PC-3 (cell line): Measurements from ENCODE around the gene NFKB1. TPM values are rescaled to one million over a fixed set of nuclear protein-coding genes. Genes with fewer than 3 reads are reported as not detected.

Source experiments
- ATAC-seq: fragments of 200-7000 bp; cut with Tn5 transposase; 2 replicates; pipeline ENCODE4 v1.9.1; 2020; ENCODE audit warnings: mild to moderate bottlenecking, moderate library complexity
- BruUV-seq: library from RNA; stranded (reverse); fragments of 400-500 nt; replicated peaks from 2 replicates; lab custom pipeline; 2021; lab: Mats Ljungman, UMichigan
- CTCF ChIA-PET: fragments of 300-600 bp; sonication (Branson Sonifier 250); formaldehyde crosslinking; loops from one replicate; lab custom pipeline; 2022; ENCODE audit warnings: antibody characterized with exemption; lab: Charles Lee
- POLR2A ChIA-PET: fragments of 300-600 bp; sonication (Branson Sonifier 250); formaldehyde crosslinking; loops from one replicate; lab custom pipeline; 2022; ENCODE audit warnings: antibody characterized with exemption; ENCODE audit not compliant: unreplicated experiment; lab: Charles Lee
- DNase-seq: peaks from one replicate; pipeline ENCODE4 v3.0.0-alpha.2; 2015
- H2AFZ ChIP-seq: fragments of 300-600 bp; sonication (generic); 2 replicates; pipeline ENCODE4 v1.6.0; 2016; ENCODE audit warnings: antibody characterized with exemption, low read length
- H3F3A ChIP-seq: fragments of 300-600 bp; sonication (generic); one replicate; pipeline ENCODE4 v1.6.0; 2017; ENCODE audit warnings: antibody characterized with exemption, low read length, control low read depth, mild to moderate bottlenecking; ENCODE audit not compliant: unreplicated experiment
- H3K27ac ChIP-seq: fragments of 300-600 bp; sonication (generic); 2 replicates; pipeline ENCODE4 v1.5.1; 2016; ENCODE audit warnings: mild to moderate bottlenecking, low read length
- H3K27me3 ChIP-seq: fragments of 300-600 bp; sonication (generic); 2 replicates; pipeline ENCODE4 v1.6.1; 2016; ENCODE audit warnings: low read length, mixed read lengths
- H3K36me3 ChIP-seq: fragments of 300-600 bp; sonication (generic); 2 replicates; pipeline ENCODE4 v1.6.1; 2016; ENCODE audit warnings: low read depth, mixed run types, low read length, mixed read lengths
- H3K4me1 ChIP-seq: fragments of 300-600 bp; sonication (generic); 2 replicates; pipeline ENCODE4 v1.5.1; 2016; ENCODE audit warnings: low read length; ENCODE audit not compliant: insufficient read depth
- H3K4me2 ChIP-seq: fragments of 300-600 bp; sonication (generic); 2 replicates; pipeline ENCODE4 v1.6.0; 2016; ENCODE audit warnings: low read length
- H3K4me3 ChIP-seq: fragments of 300-600 bp; sonication (generic); 2 replicates; pipeline ENCODE4 v1.5.1; 2016; ENCODE audit warnings: mild to moderate bottlenecking, low read length, mixed read lengths
- H3K79me2 ChIP-seq: fragments of 300-600 bp; sonication (generic); 2 replicates; pipeline ENCODE4 v1.6.1; 2017; ENCODE audit warnings: low read length, mixed read lengths
- H3K9ac ChIP-seq: fragments of 300-600 bp; sonication (generic); 2 replicates; pipeline ENCODE4 v1.6.0; 2016; ENCODE audit warnings: mild to moderate bottlenecking, low read length
- H3K9me2 ChIP-seq: fragments of 300-600 bp; sonication (generic); replicated peaks from 2 replicates; pipeline ENCODE4 v1.6.1; 2016; ENCODE audit warnings: mixed run types, low read length, mixed read lengths
- H3K9me3 ChIP-seq: fragments of 300-600 bp; sonication (generic); 2 replicates; pipeline ENCODE4 v1.6.1; 2016; ENCODE audit warnings: low read length, mixed read lengths
- H4K20me1 ChIP-seq: fragments of 300-600 bp; sonication (generic); 2 replicates; pipeline ENCODE4 v1.6.1; 2016; ENCODE audit warnings: low read length, mixed read lengths
- EZH2 ChIP-seq: fragments of 300-600 bp; sonication (generic); IDR thresholded peaks from one replicate; pipeline ENCODE4 v1.6.1; 2017; ENCODE audit warnings: antibody characterized with exemption, mild to moderate bottlenecking, low read length; ENCODE audit not compliant: unreplicated experiment
- EZH2phosphoT487 ChIP-seq: fragments of 300-600 bp; sonication (generic); IDR thresholded peaks from 2 replicates; pipeline ENCODE4 v1.6.1; 2018; ENCODE audit warnings: mild to moderate bottlenecking, antibody characterized with exemption, low read length, borderline replicate concordance
- intact Hi-C: fragments of 100-400 bp; cut with micrococcal nuclease; formaldehyde crosslinking; loops from 2 replicates; pipeline ENCODE4 v1.9.0; 2023
- total RNA-seq: library from RNA; depleted of rRNA; stranded (reverse); fragments of >200 nt; gene quantifications from 2 replicates; pipeline ENCODE4 v1.2.3, GENCODE V29; 2014
- TF ChIP-seq, protein P1 (sequence below): fragments of 300-600 bp; sonication (generic); conservative IDR thresholded peaks from 2 replicates; pipeline ENCODE4 v1.5.1; 2017; ENCODE audit warnings: antibody characterized with exemption, low read depth, mild to moderate bottlenecking, low read length

The NFKB1 gene
- total RNA-seq, 1 experiment from 2014 or later = 22.2 TPM

DNA sequence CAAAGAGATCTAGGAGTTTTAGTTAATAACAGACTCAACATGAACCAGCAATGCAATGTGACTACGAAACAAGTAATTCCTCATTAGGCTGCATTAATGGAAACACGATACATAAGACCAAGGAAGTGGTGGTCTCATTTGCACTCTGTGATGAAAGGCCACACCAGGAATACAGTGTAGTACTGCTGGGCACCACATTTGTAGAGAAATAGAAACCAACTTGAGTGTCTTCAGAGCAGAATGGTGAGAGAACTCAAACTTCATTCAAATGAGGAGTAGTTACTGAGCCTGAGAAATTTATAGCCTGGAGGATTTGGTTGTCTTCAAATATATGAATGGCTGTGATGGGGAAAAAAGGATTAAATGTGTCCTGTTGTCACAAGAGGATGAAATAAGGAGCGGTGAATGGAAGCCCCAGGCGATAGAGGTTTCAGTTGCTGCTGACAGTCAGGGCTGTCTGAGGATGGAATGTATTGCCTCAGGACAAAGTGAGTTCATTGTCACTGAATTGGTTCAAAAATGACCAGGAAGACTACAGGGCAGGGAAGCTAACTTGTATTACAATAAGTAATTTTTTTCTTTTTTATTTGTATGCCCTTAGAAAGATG, 50.9 kb downstream of the NFKB1 start:
- TF ChIP-seq EZH2phosphoT487 (no peak), EZH2 (no peak)
- TF ChIP-seq, protein P1, sequence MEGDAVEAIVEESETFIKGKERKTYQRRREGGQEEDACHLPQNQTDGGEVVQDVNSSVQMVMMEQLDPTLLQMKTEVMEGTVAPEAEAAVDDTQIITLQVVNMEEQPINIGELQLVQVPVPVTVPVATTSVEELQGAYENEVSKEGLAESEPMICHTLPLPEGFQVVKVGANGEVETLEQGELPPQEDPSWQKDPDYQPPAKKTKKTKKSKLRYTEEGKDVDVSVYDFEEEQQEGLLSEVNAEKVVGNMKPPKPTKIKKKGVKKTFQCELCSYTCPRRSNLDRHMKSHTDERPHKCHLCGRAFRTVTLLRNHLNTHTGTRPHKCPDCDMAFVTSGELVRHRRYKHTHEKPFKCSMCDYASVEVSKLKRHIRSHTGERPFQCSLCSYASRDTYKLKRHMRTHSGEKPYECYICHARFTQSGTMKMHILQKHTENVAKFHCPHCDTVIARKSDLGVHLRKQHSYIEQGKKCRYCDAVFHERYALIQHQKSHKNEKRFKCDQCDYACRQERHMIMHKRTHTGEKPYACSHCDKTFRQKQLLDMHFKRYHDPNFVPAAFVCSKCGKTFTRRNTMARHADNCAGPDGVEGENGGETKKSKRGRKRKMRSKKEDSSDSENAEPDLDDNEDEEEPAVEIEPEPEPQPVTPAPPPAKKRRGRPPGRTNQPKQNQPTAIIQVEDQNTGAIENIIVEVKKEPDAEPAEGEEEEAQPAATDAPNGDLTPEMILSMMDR = no peak
- no peak overlapping the region for H3K4me2 ChIP-seq
- no peaks in the 10 kb centered on the region for H3K9me3 ChIP-seq
- H3K9me2 ChIP-seq = no peaks in the 10 kb centered on the region
- intact Hi-C loops = no loop called here
- BruUV-seq = no TSS peak
- ATAC-seq (no peak), DNase-seq (no peak)
- H3K27ac ChIP-seq = no peak overlapping the region
- ChIA-PET POLR2A (no interaction called here), CTCF (no interaction called here)
- H3K27me3 ChIP-seq = no peaks in the 10 kb centered on the region
- no peaks in the 10 kb centered on the region for H3F3A ChIP-seq
- no peak overlapping the region for H2AFZ ChIP-seq
- H3K4me1 ChIP-seq = no peaks in the 10 kb centered on the region
- H4K20me1 ChIP-seq = no peaks in the 10 kb centered on the region
- H3K9ac ChIP-seq = no peak overlapping the region
- 0 out of 2 replicates have a peak, but pooled peaks cover 5% of the 10 kb centered on the region for H3K36me3 ChIP-seq
- no peaks in the 10 kb centered on the region for H3K79me2 ChIP-seq
- H3K4me3 ChIP-seq = no peak overlapping the region

- Histone ChIP-seq H3K36me3 (0 out of 2 replicates have a peak, but pooled peaks cover 5% of the 10 kb centered on the region), H3K9me3 (no peaks in the 10 kb centered on the region), H3K9me2 (no peaks in the 10 kb centered on the region), H3K27ac (no peak overlapping the region), H3K4me3 (no peak overlapping the region), H3K9ac (no peak overlapping the region), H3K79me2 (no peaks in the 10 kb centered on the region), H3K27me3 (no peaks in the 10 kb centered on the region), H3K4me1 (no peaks in the 10 kb centered on the region), H2AFZ (no peak overlapping the region), H3F3A (no peaks in the 10 kb centered on the region), H3K4me2 (no peak overlapping the region), H4K20me1 (no peaks in the 10 kb centered on the region)
- DNase-seq (no peak), ATAC-seq (no peak)
- ChIA-PET POLR2A (no interaction called here), CTCF (no interaction called here)
- BruUV-seq = no TSS peak
- TF ChIP-seq, protein P1 = no peak
- TF ChIP-seq EZH2 (no peak), EZH2phosphoT487 (no peak)
- intact Hi-C loops = no loop called here
Observed at GRCh38 chr4:102552781-102553180, 51.6 kb downstream of the NFKB1 start.

GRCh38 chr4:102553982-102554381, 52.8 kb downstream of the NFKB1 start:
- no peaks in the 10 kb centered on the region for H4K20me1 ChIP-seq
- no peak overlapping the region for H3K4me3 ChIP-seq
- POLR2A ChIA-PET = no interaction called here
- H3K79me2 ChIP-seq = no peaks in the 10 kb centered on the region
- H3F3A ChIP-seq = no peaks in the 10 kb centered on the region
- CTCF ChIA-PET = no interaction called here
- intact Hi-C loops = no loop called here
- H3K4me1 ChIP-seq = no peaks in the 10 kb centered on the region
- H3K9me3 ChIP-seq = no peaks in the 10 kb centered on the region
- H3K36me3 ChIP-seq = 0 out of 2 replicates have a peak, but pooled peaks cover 5% of the 10 kb centered on the region
- H3K9ac ChIP-seq = no peak overlapping the region
- H3K9me2 ChIP-seq = no peaks in the 10 kb centered on the region
- TF ChIP-seq EZH2phosphoT487 (no peak), EZH2 (no peak)
- TF ChIP-seq, protein P1 = no peak
- no peak overlapping the region for H3K4me2 ChIP-seq
- no peak overlapping the region for H2AFZ ChIP-seq
- no peaks in the 10 kb centered on the region for H3K27me3 ChIP-seq
- no peak overlapping the region for H3K27ac ChIP-seq
- peak; percentile 12 for DNase-seq
- ATAC-seq = no peak
- no TSS peak for BruUV-seq
